Measurements from ENCODE around the gene RAB15. TPM values are rescaled to one million over a fixed set of nuclear protein-coding genes. Genes with fewer than 3 reads are reported as not detected.

Gene RAB15
- polyA plus RNA-seq, 3 donors = 0.09 to 0.14 (median 0.09) TPM

DNA sequence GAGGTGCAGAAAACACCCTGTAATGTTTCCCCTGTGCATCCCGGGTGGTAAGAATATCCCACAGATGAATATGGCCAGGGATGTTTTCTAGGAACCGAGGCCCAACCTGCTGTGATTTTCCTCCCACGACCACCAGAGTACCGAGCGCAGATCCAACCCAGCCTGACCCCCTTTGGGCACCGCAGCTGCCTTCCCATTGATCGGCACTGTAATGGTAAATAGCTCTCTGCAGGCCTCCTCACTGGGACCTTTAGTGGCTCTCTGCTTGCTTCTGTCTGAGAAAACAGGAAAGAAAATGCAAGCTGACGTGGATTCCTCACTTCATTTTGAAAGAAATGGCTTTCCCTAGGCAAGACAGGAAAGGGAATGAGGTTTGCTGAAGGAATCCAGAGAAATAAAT lies 2.4 kb upstream of the RAB15 start:
- H3K4me1 Mint-ChIP-seq = peaks cover 12% of the 10 kb centered on the region
- peaks cover 0 to 8% of the 10 kb centered on the region in 2 donors for H3K9me3 ChIP-seq (replicated peaks in 1 of 2; ENCODE audit: control insufficient read depth in 1 of 2, insufficient read depth in 1 of 2, low read length in 2 of 2)
- H3K27ac Mint-ChIP-seq = no peak overlapping the region
- no peaks in the 10 kb centered on the region for H4K20me1 ChIP-seq (ENCODE audit: insufficient read depth, low read length)
- peaks cover 0 to 7% (median 7%) of the 10 kb centered on the region in 7 donors for H3K9me3 Mint-ChIP-seq
- intact Hi-C loops (cut with micrococcal nuclease) = no loop called here
- H3K4me1 ChIP-seq (ENCODE audit: control insufficient read depth in 1 of 2, insufficient read depth in 2 of 2, low read length in 2 of 2) = peaks cover 9 to 11% of the 10 kb centered on the region in 2 donors
- no peak overlapping the region for H2AFZ ChIP-seq (ENCODE audit: insufficient read depth, low read depth, low read length, poor library complexity, severe bottlenecking)
- no peaks in the 10 kb centered on the region for H3K36me3 ChIP-seq (replicated peaks in 1 of 2; ENCODE audit: control insufficient read depth in 1 of 2, insufficient read depth in 2 of 2, low read length in 2 of 2)
- H3K4me2 ChIP-seq (replicated peaks; ENCODE audit: extremely low read depth, low read length, poor library complexity, severe bottlenecking) = no peak overlapping the region
- H3K27ac ChIP-seq (ENCODE audit: low read depth in 1 of 2, low read length in 2 of 2) = no peak overlapping the region
- H3K4me3 ChIP-seq (replicated peaks in 1 of 3; ENCODE audit: low read depth in 2 of 3, low read length in 3 of 3) = no peak overlapping the region
- WGBS (ENCODE audit: insufficient coverage) = 97% methylated on average over 7 of the region's 8 CpGs
- H3K27me3 Mint-ChIP-seq (ENCODE audit: low read depth in 3 of 3) = peaks cover 38 to 78% (median 60%) of the 10 kb centered on the region in 3 donors
- H3K27me3 ChIP-seq (ENCODE audit: control insufficient read depth in 2 of 2, insufficient read depth in 2 of 2, low read length in 2 of 2) = peaks cover 30 to 46% of the 10 kb centered on the region in 2 donors
- no peak overlapping the region for H3K4me3 Mint-ChIP-seq
- no peak overlapping the region for H3K9ac ChIP-seq (ENCODE audit: insufficient read depth, low read length, poor library complexity, severe bottlenecking)
- no peak for DNase-seq
- H3K36me3 Mint-ChIP-seq = peaks cover 0 to 2% of the 10 kb centered on the region in 2 donors
- TF ChIP-seq, protein P1, sequence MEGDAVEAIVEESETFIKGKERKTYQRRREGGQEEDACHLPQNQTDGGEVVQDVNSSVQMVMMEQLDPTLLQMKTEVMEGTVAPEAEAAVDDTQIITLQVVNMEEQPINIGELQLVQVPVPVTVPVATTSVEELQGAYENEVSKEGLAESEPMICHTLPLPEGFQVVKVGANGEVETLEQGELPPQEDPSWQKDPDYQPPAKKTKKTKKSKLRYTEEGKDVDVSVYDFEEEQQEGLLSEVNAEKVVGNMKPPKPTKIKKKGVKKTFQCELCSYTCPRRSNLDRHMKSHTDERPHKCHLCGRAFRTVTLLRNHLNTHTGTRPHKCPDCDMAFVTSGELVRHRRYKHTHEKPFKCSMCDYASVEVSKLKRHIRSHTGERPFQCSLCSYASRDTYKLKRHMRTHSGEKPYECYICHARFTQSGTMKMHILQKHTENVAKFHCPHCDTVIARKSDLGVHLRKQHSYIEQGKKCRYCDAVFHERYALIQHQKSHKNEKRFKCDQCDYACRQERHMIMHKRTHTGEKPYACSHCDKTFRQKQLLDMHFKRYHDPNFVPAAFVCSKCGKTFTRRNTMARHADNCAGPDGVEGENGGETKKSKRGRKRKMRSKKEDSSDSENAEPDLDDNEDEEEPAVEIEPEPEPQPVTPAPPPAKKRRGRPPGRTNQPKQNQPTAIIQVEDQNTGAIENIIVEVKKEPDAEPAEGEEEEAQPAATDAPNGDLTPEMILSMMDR (IDR thresholded peaks at IDR 0.05) = no peak
- H3K79me2 ChIP-seq (ENCODE audit: insufficient read depth, low read length) = no peaks in the 10 kb centered on the region

DNA sequence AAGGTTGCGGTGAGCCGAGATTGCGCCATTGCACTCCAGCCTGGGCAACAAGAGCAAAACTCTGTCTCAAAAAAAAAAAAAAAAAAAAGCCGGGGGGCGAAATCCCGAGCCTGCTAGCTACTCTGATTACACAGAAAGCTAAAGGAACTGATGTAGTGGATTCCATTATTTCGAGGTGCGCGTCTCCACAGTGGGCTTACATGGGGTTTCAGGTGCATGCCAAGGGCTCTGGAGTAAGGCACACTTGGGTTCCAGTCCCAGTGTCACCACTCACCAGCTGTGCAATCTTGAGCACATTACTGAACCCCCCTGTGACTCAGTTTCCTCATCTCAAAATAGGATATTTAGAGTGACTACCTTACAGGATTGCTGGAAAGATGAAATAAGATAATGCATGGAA lies 1.7 kb upstream of the RAB15 start:
- Mint-ChIP-seq H3K27ac (no peak overlapping the region), H3K4me3 (no peak overlapping the region), H3K4me1 (peaks cover 12% of the 10 kb centered on the region), H3K36me3 (peaks cover 0 to 2% of the 10 kb centered on the region in 2 donors), H3K9me3 (peaks cover 0 to 7% (median 7%) of the 10 kb centered on the region in 7 donors), H3K27me3 (ENCODE audit: low read depth in 3 of 3) (peaks cover 38 to 78% (median 63%) of the 10 kb centered on the region in 3 donors)
- intact Hi-C loops (cut with micrococcal nuclease) = no loop called here
- no peak for DNase-seq
- no peak overlapping the region for H3K9ac ChIP-seq (ENCODE audit: insufficient read depth, low read length, poor library complexity, severe bottlenecking)
- H3K4me3 ChIP-seq (replicated peaks in 1 of 3; ENCODE audit: low read depth in 2 of 3, low read length in 3 of 3) = no peak overlapping the region
- H3K27me3 ChIP-seq (ENCODE audit: control insufficient read depth in 2 of 2, insufficient read depth in 2 of 2, low read length in 2 of 2) = peaks cover 30 to 46% of the 10 kb centered on the region in 2 donors
- TF ChIP-seq, protein P1 (IDR thresholded peaks at IDR 0.05) = no peak
- H3K27ac ChIP-seq (ENCODE audit: low read depth in 1 of 2, low read length in 2 of 2) = no peak overlapping the region
- H3K9me3 ChIP-seq (replicated peaks in 1 of 2; ENCODE audit: control insufficient read depth in 1 of 2, insufficient read depth in 1 of 2, low read length in 2 of 2) = peaks cover 0 to 8% of the 10 kb centered on the region in 2 donors
- H4K20me1 ChIP-seq (ENCODE audit: insufficient read depth, low read length) = no peaks in the 10 kb centered on the region
- WGBS (ENCODE audit: insufficient coverage) = 96% methylated on average over 3 of the region's 9 CpGs
- no peaks in the 10 kb centered on the region for H3K79me2 ChIP-seq (ENCODE audit: insufficient read depth, low read length)
- H3K4me2 ChIP-seq (replicated peaks; ENCODE audit: extremely low read depth, low read length, poor library complexity, severe bottlenecking) = no peak overlapping the region
- no peak overlapping the region for H2AFZ ChIP-seq (ENCODE audit: insufficient read depth, low read depth, low read length, poor library complexity, severe bottlenecking)
- peaks cover 9 to 11% of the 10 kb centered on the region in 2 donors for H3K4me1 ChIP-seq (ENCODE audit: control insufficient read depth in 1 of 2, insufficient read depth in 2 of 2, low read length in 2 of 2)
- H3K36me3 ChIP-seq (replicated peaks in 1 of 2; ENCODE audit: control insufficient read depth in 1 of 2, insufficient read depth in 2 of 2, low read length in 2 of 2) = no peaks in the 10 kb centered on the region
